ENCODE measurements around the gene SDS. TPM values are rescaled to one million over a fixed set of nuclear protein-coding genes. Genes with fewer than 3 reads are reported as not detected.

The SDS gene
- total RNA-seq, 2 donors from 2014 or later, result 0.62 to 0.83 TPM

- intact Hi-C loops (cut with DNase I), result no loop called here
- DNase-seq (ENCODE audit: low spot score), result peak; percentile 19
These were observed 29.3 kb upstream of the SDS start for GRCh38 chr12:113432986-113433385.

- no peak for DNase-seq (ENCODE audit: low spot score)
- intact Hi-C loops (cut with DNase I), result loop anchor here (10.0 kb wide), 2 partner anchors 114 to 234 kb away; no protein-coding TSS in a partner anchor
These were observed 24.8 kb upstream of the SDS start for GRCh38 chr12:113428482-113428881.

- intact Hi-C loops (cut with DNase I), result loop anchor here (10.0 kb wide), 2 partner anchors 113 to 233 kb away; no protein-coding TSS in a partner anchor
These were observed 24.2 kb upstream of the SDS start for GRCh38 chr12:113427882-113428281.

GRCh38 chr12:113425960-113426453, 22.3 kb upstream of the SDS start:
- intact Hi-C loops (cut with DNase I), result loop anchor here (10.0 kb wide), 2 partner anchors 111 to 231 kb away; no protein-coding TSS in a partner anchor
- DNase-seq (ENCODE audit: low spot score), result peak; percentile 62

More at GRCh38 chr12:113427882-113428281, 24.2 kb upstream of the SDS start:
- peak; percentile 64 for DNase-seq (ENCODE audit: low spot score)

DNA sequence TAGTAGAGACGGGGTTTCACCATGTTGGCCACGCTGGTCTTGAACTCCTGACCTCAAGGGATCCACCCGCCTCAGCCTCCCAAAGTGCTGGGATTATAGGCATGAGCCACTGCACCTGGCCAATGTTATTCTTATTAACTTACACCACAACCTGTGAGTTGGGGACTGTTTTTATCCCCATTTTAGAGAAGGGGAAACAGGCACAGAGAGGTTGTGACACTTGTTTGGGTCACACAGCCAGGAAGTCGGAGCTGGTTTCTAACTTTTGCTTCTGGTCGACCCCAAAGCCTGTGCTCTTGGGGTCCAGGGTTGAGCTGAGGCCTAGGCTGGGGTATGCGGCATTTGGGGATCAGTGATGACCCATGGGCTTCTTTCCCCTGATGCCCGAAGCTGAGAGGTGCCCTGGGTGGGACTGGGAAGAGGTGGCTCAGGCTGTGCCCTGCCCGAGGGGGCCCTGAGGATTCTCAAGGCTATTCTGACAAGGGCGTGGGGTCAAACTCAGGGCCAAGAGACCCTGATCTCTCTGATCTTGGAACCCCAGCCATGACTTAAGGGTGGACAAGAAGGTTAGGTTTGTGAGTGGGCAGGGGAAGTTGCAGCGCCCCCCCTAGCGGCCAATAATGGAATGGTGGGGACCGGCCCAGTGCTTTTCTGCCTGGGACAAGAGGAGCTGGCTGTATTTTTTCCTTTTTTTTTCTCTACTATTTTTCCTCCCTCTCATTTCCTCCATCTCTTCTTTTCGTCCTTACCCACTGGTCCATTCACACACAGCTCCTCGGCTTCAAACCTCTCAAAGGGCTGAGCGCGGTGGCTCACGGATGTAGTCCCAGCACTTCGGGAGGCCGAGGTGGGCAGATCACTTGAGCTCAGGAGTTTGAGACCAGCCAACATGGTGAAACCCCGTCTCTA, 21.5 kb upstream of the SDS start:
- intact Hi-C loops (cut with DNase I), result loop anchor here (5.0 to 10.0 kb wide), 3 partner anchors 110 to 233 kb away; no protein-coding TSS in a partner anchor
- DNase-seq (ENCODE audit: low spot score), result peak; percentile 89

DNA sequence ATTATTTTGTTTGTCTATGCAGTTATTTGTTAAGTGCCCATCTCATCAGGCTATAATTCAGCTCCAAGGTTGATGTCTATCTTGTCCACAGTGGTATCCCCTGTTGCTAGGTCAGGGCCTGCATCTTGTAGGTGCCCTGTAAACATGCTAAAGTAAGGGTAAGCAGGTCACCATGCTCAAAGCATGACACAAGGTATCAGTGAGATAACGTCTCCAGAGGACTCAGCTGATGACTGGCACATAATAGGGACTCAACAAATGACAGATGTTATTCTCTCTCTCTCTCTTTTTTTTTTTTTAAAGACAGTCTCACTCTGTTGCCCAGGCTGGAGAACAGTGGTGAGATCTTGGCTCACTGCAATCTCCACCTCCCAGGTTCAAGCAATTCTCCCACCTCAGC, 20.8 kb upstream of the SDS start:
- no peak for DNase-seq (ENCODE audit: low spot score)
- intact Hi-C loops (cut with DNase I), result loop anchor here (5.0 to 10.0 kb wide), 3 partner anchors 110 to 232 kb away; no protein-coding TSS in a partner anchor

DNA sequence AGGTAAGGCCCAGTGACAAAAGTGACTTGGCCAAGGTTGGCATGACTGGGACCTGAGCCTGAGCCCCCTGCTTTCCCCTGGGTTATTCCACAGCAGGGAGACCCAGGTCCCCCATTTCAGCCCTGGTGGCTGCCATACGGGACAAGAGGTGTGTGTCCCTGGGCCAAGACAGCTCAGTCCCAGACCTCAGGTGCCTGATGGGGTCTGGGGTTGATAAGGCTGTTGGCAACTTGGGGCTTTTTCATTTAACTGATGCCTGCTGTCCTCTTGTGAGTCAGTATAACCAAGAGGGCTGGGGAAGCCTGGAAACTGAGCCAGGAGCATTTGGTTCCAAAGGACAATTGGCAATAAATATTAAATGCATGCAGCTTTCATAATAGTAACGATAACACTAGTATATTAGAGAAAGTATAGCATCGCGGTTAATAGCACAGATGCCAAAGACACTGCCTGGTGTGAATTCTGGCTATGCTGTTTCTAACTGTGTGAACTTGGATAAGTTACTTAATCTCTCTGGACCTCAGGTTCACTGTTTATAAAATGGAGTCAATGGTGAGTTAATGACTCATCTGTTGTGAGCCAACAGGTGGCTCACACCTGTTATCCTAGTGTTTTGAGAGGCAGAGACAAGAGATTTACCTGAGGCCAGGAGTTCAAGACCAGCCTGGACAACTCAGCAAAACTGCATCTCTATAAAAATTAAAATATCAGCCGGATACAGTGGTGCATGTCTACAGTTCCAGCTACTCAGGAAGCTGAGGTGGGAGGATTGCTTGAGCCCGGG, 19.4 kb upstream of the SDS start:
- intact Hi-C loops (cut with DNase I), result loop anchor here (5.0 to 10.0 kb wide), 3 partner anchors 108 to 231 kb away; no protein-coding TSS in a partner anchor
- no peak for DNase-seq (ENCODE audit: low spot score)

DNA sequence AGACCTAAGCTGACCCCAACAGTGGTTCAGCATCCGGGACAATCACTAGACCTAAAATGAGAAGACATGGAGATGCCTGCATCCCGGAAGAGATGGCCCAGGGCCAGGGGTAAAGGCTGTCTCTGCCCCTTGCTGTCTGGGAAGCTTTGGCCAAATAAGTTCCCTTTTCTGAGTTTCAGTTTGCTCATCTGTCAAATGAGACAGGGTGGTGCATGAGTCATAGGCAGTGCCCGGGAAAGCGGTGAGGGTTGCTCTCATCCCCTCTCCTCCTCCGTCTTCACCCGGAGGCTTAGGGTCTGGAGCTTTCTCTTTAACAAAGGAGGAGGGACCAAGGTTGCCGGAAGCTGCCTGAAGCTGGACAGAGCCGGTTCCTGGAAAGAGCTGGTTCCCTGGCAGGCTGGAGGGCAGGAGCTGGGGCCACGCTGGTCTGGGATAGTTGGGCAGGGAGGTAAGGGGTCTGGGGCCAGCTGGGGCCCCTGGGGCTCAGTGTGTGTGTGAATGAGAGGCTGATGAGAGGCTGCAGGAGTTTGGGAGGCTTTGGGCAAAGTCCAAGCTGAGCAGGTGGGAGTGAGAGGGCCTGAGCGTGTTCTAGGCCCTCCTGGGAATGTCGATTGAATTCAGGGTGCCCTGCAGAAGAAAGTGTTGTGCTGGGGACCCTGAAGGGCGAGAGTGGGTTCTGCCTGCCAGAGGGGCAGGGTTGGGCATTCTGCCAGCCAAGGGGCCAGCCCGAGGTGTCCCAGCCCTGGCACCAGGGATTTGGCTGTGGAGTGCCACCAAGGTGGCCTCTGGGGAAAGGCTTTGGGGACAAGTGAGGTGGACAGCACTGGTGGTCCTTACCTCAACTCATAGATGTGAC, 18.6 kb upstream of the SDS start, which contains the start of gene SDSL:
Gene SDSL, plus strand, starts transcription at position 351 of the 856 bp plus-strand sequence. CDS start 5,603 bp downstream, outside the sequence.
- intact Hi-C loops (cut with DNase I), result loop anchor here (5.0 to 10.0 kb wide), 3 partner anchors 107 to 230 kb away; no protein-coding TSS in a partner anchor
- peak; percentile 93 for DNase-seq (ENCODE audit: low spot score)

DNA sequence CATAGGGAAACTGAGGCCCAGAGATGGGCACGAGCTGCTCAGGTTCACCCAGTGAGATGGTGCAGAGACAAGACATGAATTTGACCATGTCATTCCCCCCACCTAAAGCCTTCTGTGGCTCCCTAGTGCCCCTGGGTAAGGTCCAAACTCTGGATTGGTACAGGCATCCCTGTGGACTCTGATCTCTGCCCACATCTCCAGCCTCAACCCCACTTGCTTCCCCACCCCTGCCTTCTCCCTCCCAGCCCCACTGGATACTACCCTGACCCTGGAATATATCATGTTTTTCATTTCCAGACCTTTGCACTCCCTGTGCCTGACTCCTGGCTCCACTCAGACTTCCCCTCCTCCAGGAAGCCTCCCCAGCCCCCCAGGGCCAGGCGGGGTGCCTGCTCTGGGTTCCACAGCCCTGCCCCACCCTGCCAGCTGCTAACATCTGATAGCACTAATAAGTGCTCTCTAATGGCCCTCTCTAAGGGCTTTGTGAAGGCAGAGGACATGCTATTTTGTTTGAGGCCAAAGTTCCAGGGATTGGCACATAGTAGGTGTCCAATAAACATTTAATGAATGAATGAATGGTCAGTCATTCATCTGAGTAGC, 17.4 kb upstream of the SDS start:
- intact Hi-C loops (cut with DNase I), result loop anchor here (5.0 to 10.0 kb wide), 3 partner anchors 106 to 229 kb away; no protein-coding TSS in a partner anchor
- peak; percentile 12 for DNase-seq (ENCODE audit: low spot score)

- intact Hi-C loops (cut with DNase I), result no loop called here
- DNase-seq (ENCODE audit: low spot score), result peak; percentile 88
These were observed 14.7 kb upstream of the SDS start for GRCh38 chr12:113418213-113418879.

GRCh38 chr12:113416091-113416754, 12.5 kb upstream of the SDS start:
- intact Hi-C loops (cut with DNase I), result no loop called here
- DNase-seq (ENCODE audit: low spot score), result peak; percentile 82

DNA sequence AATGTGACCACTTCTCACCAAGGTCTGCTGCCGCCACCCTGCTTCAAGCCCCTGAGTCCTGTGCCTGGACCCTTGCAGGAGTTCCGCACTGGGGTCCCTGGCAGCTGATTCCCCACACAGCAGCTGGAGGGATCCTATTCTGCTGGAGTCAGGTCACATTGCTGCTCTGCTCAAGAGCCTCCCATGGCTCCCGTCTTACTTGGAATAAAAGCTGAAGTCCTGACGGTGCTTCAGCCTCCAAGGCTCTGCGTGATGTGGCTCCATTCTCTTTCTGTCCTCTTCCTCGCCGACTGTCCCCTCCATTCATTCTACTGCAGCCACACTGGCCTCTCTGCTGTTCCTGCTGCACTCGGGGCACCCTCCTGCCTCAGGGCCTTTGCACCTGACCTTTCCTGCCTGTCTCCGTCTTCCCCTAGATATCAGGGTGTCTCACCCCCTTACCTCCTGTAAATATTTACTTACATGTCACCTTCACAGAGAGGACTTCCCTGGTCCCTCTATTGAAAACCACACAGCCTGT, 10.9 kb upstream of the SDS start:
- DNase-seq (ENCODE audit: low spot score), result peak; percentile 6
- intact Hi-C loops (cut with DNase I), result no loop called here

DNA sequence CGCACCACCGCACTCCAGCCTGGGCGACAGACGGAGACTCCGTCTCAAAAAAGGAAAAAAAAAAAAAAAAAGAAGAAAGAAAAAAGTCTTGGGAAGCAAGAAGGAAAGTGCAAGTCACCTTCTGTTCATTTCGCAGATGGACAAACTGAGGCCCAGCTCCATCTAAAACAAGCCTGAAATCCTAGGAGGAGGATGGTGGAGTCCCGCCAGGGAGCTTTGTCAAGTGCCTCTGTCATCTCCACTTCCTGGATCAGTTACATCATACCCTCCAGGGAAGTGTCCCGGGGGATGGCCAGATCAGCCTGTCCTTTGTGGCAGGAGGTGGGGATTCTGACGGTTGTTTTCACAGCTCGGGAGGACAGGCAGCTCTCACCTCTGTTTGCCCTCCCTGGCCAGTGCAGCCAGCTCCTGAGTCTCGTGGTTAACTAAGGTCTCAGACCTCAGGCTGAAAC, 9.8 kb upstream of the SDS start:
- DNase-seq (ENCODE audit: low spot score), result no peak
- intact Hi-C loops (cut with DNase I), result no loop called here

- intact Hi-C loops (cut with DNase I), result no loop called here
- no peak for DNase-seq (ENCODE audit: low spot score)
These were observed 5.9 kb upstream of the SDS start for GRCh38 chr12:113409462-113410124.

- DNase-seq (ENCODE audit: low spot score), result no peak
- intact Hi-C loops (cut with DNase I), result no loop called here
These were observed 5.1 kb upstream of the SDS start for GRCh38 chr12:113408756-113409298.
